A549 (cell line): ENCODE results near the gene PLCB4. TPM values are rescaled to one million over a fixed set of nuclear protein-coding genes. Genes with fewer than 3 reads are reported as not detected.

Experiments
- ATAC-seq, 2 experiments: fragments of 200-7000 bp in 1 of 2; fragments of >200 bp in 1 of 2; cut with Nextera tagmentation in 1 of 2; cut with Tn5 transposase in 1 of 2; 3 replicates each; pipeline versions ENCODE4 v1.8.0 to v1.9.1; 2018 to 2020; ENCODE audit warnings: mild to moderate bottlenecking in 1 of 2, moderate library complexity in 1 of 2
- CTCF ChIA-PET: fragments of 300-600 bp; sonication (Branson Sonifier 250); formaldehyde crosslinking; extraction: SDS; loops from one replicate; lab custom pipeline; 2021; ENCODE audit warnings: antibody characterized with exemption, inconsistent platforms; lab: Yijun Ruan, JAX
- POLR2A ChIA-PET: fragments of 350-600 bp; formaldehyde crosslinking; extraction: SDS; loops from one replicate; lab custom pipeline; 2021; ENCODE audit warnings: antibody characterized with exemption, inconsistent platforms; lab: Yijun Ruan, JAX
- DNase-seq, 2 experiments: peaks; one replicate each; pipeline versions ENCODE4 v3.0.0 to v3.0.0-alpha.2; 2011 to 2016; ENCODE audit warnings: low read depth in 1 of 2, low spot score in 1 of 2
- FAIRE-seq: peaks from 2 replicates; lab custom pipeline; 2011; peaks lifted over from hg19 to GRCh38; lab: Jason Lieb, UNC
- H3K27ac ChIP-seq, 2 experiments: fragments of >200 bp; sonication (Bioruptor Twin); formaldehyde crosslinking; 3 replicates each; pipeline ENCODE4 v1.5.1; 2016 to 2017
- H3K4me1 ChIP-seq: fragments of >200 bp; sonication (Bioruptor Twin); formaldehyde crosslinking; 3 replicates; pipeline ENCODE4 v1.6.1; 2016
- H3K4me2 ChIP-seq: fragments of >200 bp; sonication (Bioruptor Twin); formaldehyde crosslinking; 3 replicates; pipeline ENCODE4 v1.6.1; 2016
- H3K4me3 ChIP-seq: fragments of >200 bp; sonication (Bioruptor Twin); formaldehyde crosslinking; 3 replicates; pipeline ENCODE4 v1.5.1; 2016
- H3K9me3 ChIP-seq: fragments of >200 bp; sonication (Bioruptor Twin); formaldehyde crosslinking; 3 replicates; pipeline ENCODE4 v1.6.1; 2016
- CBX8 ChIP-seq: fragments of 200-600 bp; sonication (generic); IDR thresholded peaks from 2 replicates; pipeline ENCODE4 v1.6.1; 2016
- CEBPB ChIP-seq, 2 experiments: fragments of >200 bp in 1 of 2; sonication (Bioruptor Twin) in 1 of 2; formaldehyde crosslinking in 1 of 2; IDR thresholded peaks; 2 replicates each; pipeline ENCODE4 v1.6.1; 2012 to 2016
- CHD2 ChIP-seq: fragments of 150-350 bp; IDR thresholded peaks from 2 replicates; pipeline ENCODE4 v1.6.1; 2014; ENCODE audit warnings: low read length; ENCODE audit not compliant: partially characterized antibody
- EHF ChIP-seq: fragments of 250-450 bp; sonication (Bioruptor Pico); IDR thresholded peaks from 2 replicates; pipeline ENCODE4 v1.5.0; 2020; ENCODE audit warnings: mild to moderate bottlenecking
- FOSB ChIP-seq: fragments of 250-450 bp; sonication (Bioruptor Pico); IDR thresholded peaks from 2 replicates; pipeline ENCODE4 v1.5.0; 2020; ENCODE audit warnings: mild to moderate bottlenecking, moderate library complexity
- GATA3 ChIP-seq: IDR thresholded peaks from 2 replicates; pipeline ENCODE4 v1.6.1; 2012; ENCODE audit warnings: borderline replicate concordance
- HEYL ChIP-seq: fragments of 250-450 bp; sonication (Bioruptor Pico); IDR thresholded peaks from 2 replicates; pipeline ENCODE4 v1.8.0; 2021; ENCODE audit warnings: mild to moderate bottlenecking, moderate library complexity
- HMGXB4 ChIP-seq: fragments of 250-450 bp; sonication (Bioruptor Pico); IDR thresholded peaks from 2 replicates; pipeline ENCODE4 v1.5.0; 2021; ENCODE audit warnings: mild to moderate bottlenecking, moderate library complexity, borderline replicate concordance
- HOXA7 ChIP-seq: fragments of 250-450 bp; sonication (Bioruptor Pico); IDR thresholded peaks from 2 replicates; pipeline ENCODE4 v1.5.0; 2020; ENCODE audit warnings: mild to moderate bottlenecking, moderate library complexity
- HOXB13 ChIP-seq: fragments of 250-450 bp; sonication (Bioruptor Pico); IDR thresholded peaks from 2 replicates; pipeline ENCODE4 v1.5.0; 2020; ENCODE audit warnings: low read depth, mild to moderate bottlenecking, moderate library complexity
- HOXB5 ChIP-seq: fragments of 250-450 bp; sonication (Bioruptor Pico); IDR thresholded peaks from 2 replicates; pipeline ENCODE4 v1.5.0; 2020; ENCODE audit warnings: mild to moderate bottlenecking, moderate library complexity
- JUN ChIP-seq, 2 experiments: fragments of >200 bp; sonication (Bioruptor Twin); formaldehyde crosslinking; IDR thresholded peaks; 2 replicates in 1 of 2; 3 replicates in 1 of 2; pipeline ENCODE4 v1.6.1; 2016 to 2017
- MAFK ChIP-seq: fragments of 450-650 bp; IDR thresholded peaks from 2 replicates; pipeline ENCODE4 v1.6.1; 2014; ENCODE audit not compliant: partially characterized antibody
- MAX ChIP-seq: IDR thresholded peaks from 2 replicates; pipeline ENCODE4 v1.6.1; 2012
- MAZ ChIP-seq: fragments of 150-350 bp; IDR thresholded peaks from 2 replicates; pipeline ENCODE4 v1.6.1; 2014; ENCODE audit warnings: antibody characterized with exemption, low read depth, low read length, borderline replicate concordance
- NR3C1 ChIP-seq: fragments of >200 bp; sonication (Bioruptor Twin); formaldehyde crosslinking; IDR thresholded peaks from 3 replicates; pipeline ENCODE4 v1.6.1; 2017
- PBX3 ChIP-seq: IDR thresholded peaks from 2 replicates; pipeline ENCODE4 v1.6.1; 2012
- RNF2 ChIP-seq: fragments of 200-600 bp; sonication (generic); IDR thresholded peaks from 2 replicates; pipeline ENCODE4 v1.6.1; 2016; ENCODE audit warnings: low read depth, mild to moderate bottlenecking, antibody characterized with exemption, moderate library complexity, borderline replicate concordance
- SMC3 ChIP-seq: fragments of >200 bp; sonication (Bioruptor Twin); formaldehyde crosslinking; IDR thresholded peaks from 3 replicates; pipeline ENCODE4 v1.6.1; 2018; ENCODE audit warnings: inconsistent platforms
- TP53 ChIP-seq: fragments of 250-450 bp; sonication (Bioruptor Pico); IDR thresholded peaks from 2 replicates; pipeline ENCODE4 v1.5.0; 2021; ENCODE audit warnings: mild to moderate bottlenecking, moderate library complexity
- USF2 ChIP-seq: fragments of 450-650 bp; IDR thresholded peaks from 2 replicates; pipeline ENCODE4 v1.6.1; 2014; ENCODE audit warnings: antibody characterized with exemption
- ZSCAN20 ChIP-seq: fragments of 250-450 bp; sonication (Bioruptor Pico); IDR thresholded peaks from 2 replicates; pipeline ENCODE4 v1.8.0; 2022; ENCODE audit warnings: mild to moderate bottlenecking, moderate library complexity
- WGBS: methylation state at CpG from one replicate; pipeline ENCODE4 v1.1.6; 2017; ENCODE audit errors: missing lambda C conversion rate; 5-methylcytosine and 5-hydroxymethylcytosine counted together
- polyA plus RNA-seq, 4 experiments: library from polyadenylated mRNA; depleted of rRNA in 3 of 4; stranded (reverse); fragments of >200 nt; fragmentation: RNase III in 1 of 4; extraction: RNeasy Plus Mini Kit Qiagen cat#74134 plus additional on column Dnase treatment in 1 of 4; gene quantifications; 2 replicates in 3 of 4; 3 replicates in 1 of 4; pipeline ENCODE4 v1.2.3, GENCODE V29; 2011 to 2017

The PLCB4 gene
- polyA plus RNA-seq, 2 of the 4 experiments (the other 2 are of a cell fraction) = 17.1 to 32.1 TPM

GRCh38 chr20:9072861-9073500 is 4.1 kb downstream of the PLCB4 start:
- DNase-seq (peak in 1 of 2 experiments; percentile 29), ATAC-seq (no peak), FAIRE-seq (peak; percentile 95)
- peaks cover 59% of the 10 kb centered on the region for H3K4me1 ChIP-seq
- peak overlapping the region; percentile 81 to 90 for H3K27ac ChIP-seq
- POLR2A ChIA-PET = interaction anchor here (1.0 kb wide), 1 partner anchor 101 kb away, joined by 3 read pairs; no protein-coding TSS in a partner anchor
- peak overlapping the region; percentile 12 for H3K4me3 ChIP-seq
- H3K9me3 ChIP-seq = no peaks in the 10 kb centered on the region
- TF ChIP-seq USF2 = peak; percentile 47; the same call in 1 of the 2 replicates
- TF ChIP-seq JUN (IDR thresholded peaks at IDR 0.05) = no peak
- TF ChIP-seq MAX = no peak
- no peak for TF ChIP-seq MAZ
- CTCF ChIA-PET = interaction anchor here (0.7 to 8.7 kb wide), 6 partner anchors 8 to 287 kb away, joined by 4 to 42 read pairs (median 8); no protein-coding TSS in a partner anchor
- peak overlapping the region; percentile 79 for H3K4me2 ChIP-seq
- 30% methylated on average over 3 of the region's 3 CpGs for WGBS

GRCh38 chr20:9075264-9076095 is 6.6 kb downstream of the PLCB4 start:
- 76% methylated on average over 6 of the region's 6 CpGs for WGBS
- POLR2A ChIA-PET = interaction anchor here (0.7 kb wide), 1 partner anchor 276 kb away, joined by 4 read pairs; no protein-coding TSS in a partner anchor
- CTCF ChIA-PET = interaction anchor here (0.9 to 8.7 kb wide), 6 partner anchors 9 to 292 kb away, joined by 3 to 42 read pairs (median 6); no protein-coding TSS in a partner anchor
- no peak overlapping the region for H3K4me2 ChIP-seq
- ATAC-seq (no peak), FAIRE-seq (peak; percentile 13), DNase-seq (no peak)
- H3K4me1 ChIP-seq = peaks cover 51% of the 10 kb centered on the region
- no peak for TF ChIP-seq HOXA7 (CRISPR knock-in tag)
- no peak for TF ChIP-seq CBX8
- TF ChIP-seq EHF (CRISPR knock-in tag) = no peak
- TF ChIP-seq ZSCAN20 (CRISPR knock-in tag) = no peak
- TF ChIP-seq FOSB (CRISPR knock-in tag) = no peak
- TF ChIP-seq HEYL (CRISPR knock-in tag) = no peak
- no peak for TF ChIP-seq MAFK
- no peak for TF ChIP-seq PBX3
- TF ChIP-seq RNF2 = no peak
- TF ChIP-seq CEBPB (IDR thresholded peaks at IDR 0.05) = no peak
- no peak for TF ChIP-seq HOXB5 (CRISPR knock-in tag)
- no peak for TF ChIP-seq NR3C1
- no peak for TF ChIP-seq TP53 (CRISPR knock-in tag)
- no peak for TF ChIP-seq HOXB13 (CRISPR knock-in tag)
- no peak for TF ChIP-seq GATA3
- TF ChIP-seq HMGXB4 (CRISPR knock-in tag) = no peak
- TF ChIP-seq CHD2 = no peak
- TF ChIP-seq SMC3 = no peak
- no peak for TF ChIP-seq JUN (IDR thresholded peaks at IDR 0.05)
- no peaks in the 10 kb centered on the region for H3K9me3 ChIP-seq
- H3K4me3 ChIP-seq = no peak overlapping the region
- peak overlapping the region in 1 of 2 experiments; percentile 24; a peak in 1 of 6 replicates for H3K27ac ChIP-seq
